GM19351 (cell line): ENCODE data around the gene AP4S1.
"Not testable (repeated sequence)": the region's sequence is repeated elsewhere in the genome, so short reads cannot be mapped to it uniquely, and the experiment has no call there.

Experiments used
- ATAC-seq: cut with Tn5 transposase; IDR thresholded peaks from one replicate; pipeline ENCODE4 v1.9.1; 2021; ENCODE audit warnings: mild to moderate bottlenecking, moderate library complexity; ENCODE audit not compliant: unreplicated experiment

Gene AP4S1

GRCh38 chr14:31004007-31004406 lies 21.4 kb upstream of the AP4S1 start:
- ATAC-seq, result not testable (repeated sequence)

DNA sequence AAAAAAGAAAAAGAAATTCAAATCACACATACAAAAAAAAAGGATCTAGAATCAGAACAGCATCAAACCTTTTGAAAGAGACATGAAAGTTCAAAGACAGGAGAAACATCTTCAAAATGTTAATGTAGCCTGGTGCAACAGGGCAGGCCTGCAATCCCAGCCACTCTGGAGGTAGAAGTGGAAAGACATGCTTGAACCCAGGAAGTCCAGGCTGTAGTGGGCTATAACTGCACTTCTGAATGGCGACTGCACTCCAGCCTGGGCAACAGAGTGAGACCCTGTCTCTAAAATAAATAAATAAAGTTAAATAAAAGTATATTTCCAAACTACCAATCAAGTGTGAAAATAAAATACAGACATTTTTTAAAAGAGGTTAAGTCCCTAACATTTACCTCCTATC lies 18.7 kb upstream of the AP4S1 start:
- no peak for ATAC-seq

DNA sequence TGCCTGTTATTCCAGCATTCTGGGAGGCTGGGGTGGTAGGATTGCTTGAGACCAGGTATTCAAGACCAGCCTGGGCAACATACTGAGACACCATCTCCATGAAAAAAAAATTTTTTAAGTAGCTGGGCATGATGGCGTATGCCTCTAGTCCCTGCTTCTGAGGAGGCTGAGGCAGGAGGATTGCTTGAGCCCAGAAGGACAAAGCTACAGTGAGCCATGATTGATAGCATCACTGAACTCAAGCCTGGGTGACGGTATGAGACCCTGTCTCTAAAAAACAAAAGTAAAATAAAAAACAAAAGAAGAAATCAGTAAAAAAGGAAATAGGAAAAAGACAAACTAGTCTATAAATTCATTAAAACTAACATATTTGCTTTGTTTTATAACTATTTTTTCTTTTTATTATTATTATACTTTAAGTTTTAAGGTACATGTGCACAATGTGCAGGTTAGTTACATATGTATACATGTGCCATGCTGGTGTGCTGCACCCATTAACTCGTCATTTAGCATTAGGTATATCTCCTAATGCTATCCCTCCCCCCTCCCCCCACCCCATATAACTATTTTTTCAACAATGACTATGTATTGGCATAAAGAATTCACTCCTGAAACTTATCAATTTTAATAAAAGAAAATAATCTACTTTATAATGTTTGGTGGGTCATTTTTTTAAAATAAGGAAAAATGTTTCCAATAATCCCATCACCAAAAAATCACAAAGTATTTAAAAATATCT lies 15.4 kb upstream of the AP4S1 start:
- ATAC-seq, result no peak

GRCh38 chr14:31010935-31011334 lies 14.5 kb upstream of the AP4S1 start:
- ATAC-seq, result no peak

DNA sequence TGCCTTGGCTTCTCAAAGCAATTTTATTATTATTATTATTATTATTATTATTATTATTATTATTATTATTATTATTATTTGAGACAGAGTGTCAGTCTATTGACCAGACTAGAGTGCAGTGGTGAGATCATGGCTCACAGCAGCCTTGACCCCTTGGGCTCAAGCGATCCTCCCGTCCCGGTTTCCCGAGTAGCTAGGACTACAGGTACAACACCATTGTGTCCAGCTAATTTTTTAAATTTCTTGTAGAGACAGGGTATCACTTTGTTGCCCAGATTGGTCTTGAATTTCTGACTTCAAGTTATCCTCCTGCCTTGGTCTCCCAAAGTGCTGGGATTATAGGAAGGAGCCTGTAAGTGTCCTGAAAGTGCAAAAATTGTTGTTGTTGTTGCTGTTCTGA lies 11.6 kb upstream of the AP4S1 start:
- no peak for ATAC-seq

DNA sequence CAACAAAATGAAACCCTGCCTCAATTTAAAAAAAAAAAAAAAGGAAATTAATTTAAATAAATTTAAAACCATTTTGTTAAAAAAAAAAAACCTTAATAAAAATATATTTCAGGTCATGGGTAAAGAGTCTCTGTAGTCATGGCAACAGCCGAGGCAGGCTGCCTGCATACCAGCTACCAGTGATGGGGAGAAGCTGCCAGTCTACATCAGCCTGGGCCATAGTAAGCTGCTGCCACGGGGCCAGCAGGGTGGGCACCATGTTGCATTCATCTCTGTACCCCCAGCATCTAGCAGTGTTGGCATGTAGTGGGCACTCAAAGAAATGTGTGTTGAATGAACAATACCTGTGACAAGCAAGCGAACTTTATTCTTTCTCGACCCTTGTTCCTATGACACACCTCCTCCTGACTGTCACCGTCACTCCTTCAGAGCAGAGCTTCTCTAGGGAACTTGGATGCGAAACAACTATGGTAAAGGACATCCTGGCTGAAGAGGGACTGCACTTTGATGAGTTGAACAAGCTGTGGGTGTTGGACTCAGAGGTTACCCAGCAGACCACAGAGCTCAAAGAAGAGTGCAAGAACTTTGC lies 7.3 kb upstream of the AP4S1 start:
- no peak for ATAC-seq

DNA sequence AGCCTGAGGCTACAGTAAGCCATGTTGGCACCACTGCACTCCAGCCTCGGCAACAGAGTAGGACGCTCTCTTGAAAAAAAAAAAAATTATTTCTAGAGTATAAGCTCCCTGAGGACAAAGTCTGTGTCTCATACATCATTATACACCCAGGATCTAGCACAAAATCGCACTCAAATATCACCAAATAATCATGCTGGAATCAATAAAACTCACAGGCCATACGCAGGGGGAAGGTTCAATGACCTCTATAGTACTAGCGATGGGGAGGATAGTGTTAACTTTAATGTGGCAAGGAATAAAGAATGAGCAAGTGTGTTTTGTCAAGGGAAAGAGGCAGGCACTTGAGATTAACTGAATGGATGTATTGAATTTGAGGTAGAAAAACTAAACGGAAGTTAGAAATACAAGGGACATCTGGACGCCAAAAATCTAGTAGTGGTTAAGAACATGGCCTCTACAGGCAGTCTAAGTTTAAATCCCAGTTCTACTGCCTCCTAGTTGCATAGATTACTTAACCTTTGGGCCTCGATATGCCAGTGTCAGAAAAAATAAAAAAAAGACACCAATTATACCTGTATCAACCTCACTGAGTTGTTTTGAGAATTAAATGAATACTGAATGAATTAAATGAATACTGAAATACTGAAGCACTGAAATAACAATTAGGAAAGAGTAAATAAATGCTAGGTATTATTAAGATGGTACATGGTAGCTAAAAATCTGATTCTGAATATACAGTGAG lies 4.4 kb upstream of the AP4S1 start:
- ATAC-seq, result no peak

GRCh38 chr14:31021576-31021949 lies 3.9 kb upstream of the AP4S1 start:
- no peak for ATAC-seq

DNA sequence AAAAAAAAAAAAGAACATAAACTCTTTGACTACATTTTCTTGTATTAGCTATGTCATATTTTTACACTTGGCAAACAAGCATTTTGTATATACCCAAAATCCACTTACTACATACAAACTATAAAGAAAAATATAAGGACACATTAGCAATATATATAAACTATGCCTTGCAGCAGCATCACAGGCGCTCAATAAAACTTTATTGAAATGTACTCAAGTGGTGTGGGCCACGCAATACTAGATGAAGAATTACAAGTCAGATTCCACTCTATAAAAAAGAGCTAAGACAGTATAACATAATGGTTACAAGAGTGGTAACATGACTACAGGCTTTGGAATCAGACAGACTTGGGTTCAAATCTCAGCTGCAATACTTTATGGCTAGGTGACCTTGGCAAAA lies 3.1 kb upstream of the AP4S1 start:
- no peak for ATAC-seq

DNA sequence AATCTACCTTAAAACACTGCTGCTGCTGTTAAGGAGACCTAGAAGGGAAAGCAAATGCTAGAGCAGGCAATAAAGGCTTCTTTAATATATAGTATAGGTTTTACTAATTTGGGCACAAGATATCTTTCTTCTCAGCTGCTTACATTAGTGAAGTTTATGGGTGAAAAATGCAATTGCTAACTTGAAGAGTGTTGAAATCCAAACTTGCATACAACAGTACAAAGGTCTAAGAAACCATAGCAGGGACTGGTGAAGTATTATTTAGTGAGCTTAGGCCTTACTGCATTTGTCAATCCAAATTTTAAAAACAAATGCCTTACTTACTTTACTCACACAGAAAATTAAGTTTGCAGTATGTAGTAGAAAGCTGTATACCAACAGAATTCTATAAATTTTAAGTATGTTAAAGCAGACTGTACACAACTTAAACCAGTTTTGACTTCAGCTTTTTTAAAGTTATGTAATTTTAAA lies 1.4 kb upstream of the AP4S1 start:
- ATAC-seq, result no peak

DNA sequence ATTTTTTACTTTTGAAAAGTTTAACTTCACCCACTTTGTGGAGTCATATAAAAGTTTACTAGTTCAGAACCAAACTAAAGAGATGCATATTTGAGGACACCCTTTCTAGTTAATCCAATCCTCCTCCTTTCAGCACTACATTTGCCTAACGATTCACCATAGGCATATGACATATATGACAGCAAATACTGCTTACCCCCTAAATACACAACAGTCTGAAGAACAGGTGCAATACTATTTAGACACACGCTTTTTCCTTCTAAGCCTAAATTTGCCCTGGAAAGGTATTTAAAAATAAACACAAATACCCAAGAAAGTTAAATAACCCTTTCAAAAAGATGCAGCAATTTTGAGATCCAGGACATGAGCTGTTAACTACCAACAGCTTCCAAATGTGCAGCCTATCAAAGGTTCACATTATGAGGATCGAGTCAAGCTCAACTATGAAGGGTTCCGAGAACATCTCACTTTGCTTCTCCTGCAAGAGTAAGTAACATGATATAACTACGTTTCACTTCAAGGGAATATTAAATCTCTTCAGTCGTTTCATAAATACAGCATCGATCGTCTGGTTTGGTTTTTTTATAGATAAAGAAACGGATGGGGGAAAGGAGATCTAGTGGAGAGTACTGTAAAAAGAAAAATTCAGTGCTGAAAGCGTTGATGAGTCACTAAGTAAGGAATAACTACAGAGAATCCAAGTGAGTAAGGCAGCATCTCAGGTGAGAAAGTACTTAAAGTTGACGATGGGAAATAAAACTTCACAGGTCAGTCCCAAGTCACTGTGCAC lies 677 bp upstream of the AP4S1 start:
- ATAC-seq, result no peak

- ATAC-seq, result no peak
These were observed 614 bp downstream of the AP4S1 start, which contains the start of gene STRN3 for GRCh38 chr14:31026077-31026449. TSS of gene STRN3 (minus strand) at chr14:31026379. CDS start at chr14:31026185, 194 bp downstream.

- peak; percentile 90 for ATAC-seq
These were observed 1.2 kb downstream of the AP4S1 start for GRCh38 chr14:31026450-31027235.

DNA sequence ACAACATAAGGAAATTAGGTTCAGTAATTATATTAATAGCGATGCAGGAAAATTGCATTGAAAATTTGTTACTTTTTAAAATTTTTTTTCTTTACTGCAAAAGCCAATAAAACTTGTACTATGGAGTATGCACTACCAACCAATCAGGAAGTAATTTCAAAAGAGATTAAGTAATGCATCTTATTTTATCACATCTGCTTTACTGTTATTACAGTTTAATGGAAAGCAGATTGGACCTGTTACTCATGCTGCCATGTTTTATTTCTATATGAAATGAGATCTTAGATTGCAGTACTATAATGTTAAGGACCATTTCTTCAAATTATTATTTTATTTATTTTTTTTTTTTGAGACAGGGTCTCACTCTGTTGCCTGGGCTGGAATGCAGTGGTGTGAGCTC lies 2.4 kb downstream of the AP4S1 start:
- no peak for ATAC-seq

DNA sequence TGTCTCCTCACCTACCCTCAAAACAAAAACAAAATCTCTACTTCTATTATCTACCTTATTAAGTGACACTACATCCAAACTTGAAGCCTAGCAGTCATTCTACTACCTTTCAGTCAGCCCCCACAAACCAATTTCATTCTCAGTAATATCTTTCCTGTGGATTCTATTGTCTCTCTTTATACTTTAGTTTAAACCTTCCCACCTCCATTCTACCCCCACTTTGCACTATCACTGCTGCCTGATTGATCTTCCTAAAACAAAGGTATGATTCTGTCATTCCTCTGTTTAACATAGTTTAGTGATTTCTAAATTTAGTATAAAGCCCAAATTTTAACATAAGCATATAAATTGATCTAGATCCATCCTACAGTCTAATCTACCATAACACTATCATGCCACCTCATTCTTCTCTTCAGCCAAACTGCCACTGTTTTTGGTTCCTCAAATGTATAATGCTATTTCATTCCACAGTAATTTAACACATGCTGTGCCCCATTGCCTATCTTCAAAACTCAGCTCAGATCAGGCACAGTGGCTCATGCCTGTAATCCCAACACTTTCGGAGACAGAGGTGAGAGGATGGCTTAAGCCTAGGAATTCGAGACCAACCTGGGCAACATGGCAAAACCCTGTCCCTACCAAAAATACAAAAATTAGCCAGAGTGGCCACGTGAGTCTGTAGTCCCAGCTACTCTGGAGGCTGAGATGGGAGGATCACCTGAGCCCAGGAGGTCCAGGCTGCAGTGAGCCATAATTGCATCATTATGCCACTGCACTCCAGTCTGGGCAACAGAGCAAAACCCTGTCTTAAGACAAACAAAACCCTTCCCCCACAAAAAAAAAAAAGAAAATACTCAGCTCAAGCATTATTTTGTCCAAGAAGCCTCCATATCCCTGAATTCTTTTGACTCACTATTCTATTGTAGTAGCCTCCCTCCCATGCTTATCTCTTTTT lies 3.8 kb downstream of the AP4S1 start:
- ATAC-seq, result no peak

DNA sequence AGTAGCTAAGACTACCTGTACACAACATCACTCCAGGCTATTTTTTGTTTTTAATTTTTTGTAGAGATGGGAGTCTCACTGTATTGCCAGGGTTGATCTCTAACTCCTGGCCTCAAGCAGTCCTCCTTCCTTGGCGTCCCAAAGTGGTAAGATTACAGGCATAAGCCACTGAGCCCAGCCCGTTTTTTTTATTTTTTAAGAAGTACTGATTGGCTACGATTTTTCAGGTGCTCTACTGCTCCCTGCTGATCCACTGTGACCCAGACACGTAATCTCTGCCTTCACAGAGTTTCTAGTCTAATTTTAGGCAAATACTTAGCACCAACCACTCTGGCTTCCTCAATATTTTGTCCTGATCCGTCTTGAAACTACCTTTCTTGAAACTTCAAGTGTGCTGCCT lies 5.0 kb downstream of the AP4S1 start:
- ATAC-seq, result no peak

DNA sequence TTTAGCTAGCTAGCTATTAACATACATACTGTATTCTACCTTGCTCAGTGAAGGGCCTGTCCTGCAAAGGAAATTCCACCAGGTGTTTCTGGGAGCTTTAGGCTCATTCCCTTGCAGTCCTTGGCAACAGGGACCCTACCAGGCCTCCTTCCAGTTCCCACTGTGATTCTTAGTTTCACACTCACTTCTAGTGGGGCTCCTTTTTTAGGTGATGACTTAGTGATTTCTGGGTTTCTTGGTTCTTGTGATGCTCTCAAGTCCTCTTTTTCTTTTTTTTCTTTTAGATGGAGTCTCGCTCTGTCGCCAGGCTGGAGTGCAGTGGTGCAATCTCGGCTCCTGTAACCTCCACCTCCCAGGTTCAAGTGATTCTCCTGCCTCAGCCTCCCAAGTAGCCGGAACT lies 11.1 kb downstream of the AP4S1 start:
- no peak for ATAC-seq

DNA sequence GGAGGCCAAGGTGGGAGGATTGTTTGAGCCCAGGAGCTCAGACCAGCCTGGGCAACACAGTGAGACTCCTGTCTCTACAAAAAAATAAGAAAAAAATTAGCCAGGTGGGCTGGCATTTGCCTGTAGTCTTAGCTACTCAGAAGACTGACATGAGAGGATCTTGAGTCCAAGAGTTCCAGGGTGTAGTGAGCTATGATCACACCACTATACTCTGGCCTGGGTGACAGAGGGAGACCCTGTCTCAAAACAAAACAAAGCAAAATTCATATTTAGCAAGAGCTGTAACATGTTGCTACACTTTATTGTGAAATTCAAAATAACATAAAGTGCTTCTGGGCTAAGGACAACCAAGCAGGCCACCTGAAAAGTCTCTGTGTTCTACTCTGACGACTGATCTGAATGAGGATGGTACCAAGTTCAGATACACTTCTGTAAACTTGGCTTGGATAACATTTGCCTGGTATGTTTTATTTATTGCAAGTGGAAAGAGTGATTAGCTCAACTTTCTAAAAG lies 12.3 kb downstream of the AP4S1 start:
- no peak for ATAC-seq

GRCh38 chr14:31038521-31039166 lies 13.2 kb downstream of the AP4S1 start:
- ATAC-seq, result no peak
